Dermis blood vessel endothelial cell (primary cell): ENCODE data around the gene RAB26. TPM values are rescaled to one million over a fixed set of nuclear protein-coding genes. Genes with fewer than 3 reads are reported as not detected.
A peak's percentile ranks its signal among the peaks of the same experiment; 100 is the strongest.
"Not testable (repeated sequence)": the region's sequence is repeated elsewhere in the genome, so short reads cannot be mapped to it uniquely, and the experiment has no call there.

ENCODE experiments used
- DNase-seq: peaks from one replicate; pipeline ENCODE4 v3.0.0; 2010
- total RNA-seq: library from RNA; depleted of rRNA; stranded (reverse); fragments of >200 nt; gene quantifications from 2 replicates; pipeline ENCODE4 v1.2.3, GENCODE V29; 2014

The RAB26 gene
- 0.34 and 0.84 TPM in 2 replicates for total RNA-seq

GRCh38 chr16:2147981-2148671 lies at the start of gene RAB26:
Gene RAB26 (plus strand): TSS chr16:2148625. CDS start chr16:2148784, 159 bp downstream.
- peak; percentile 67 for DNase-seq

GRCh38 chr16:2101581-2101980 lies 46.8 kb upstream of the RAB26 start:
- DNase-seq: not testable (repeated sequence)

- no peak for DNase-seq
Observed at GRCh38 chr16:2102471-2102870, 46.0 kb upstream of the RAB26 start.

- not testable (repeated sequence) for DNase-seq
Observed at GRCh38 chr16:2104464-2104863, 44.0 kb upstream of the RAB26 start.

GRCh38 chr16:2105291-2105690 lies 43.1 kb upstream of the RAB26 start:
- not testable (repeated sequence) for DNase-seq

- not testable (repeated sequence) for DNase-seq
Observed at GRCh38 chr16:2105769-2106168, 42.7 kb upstream of the RAB26 start.

GRCh38 chr16:2106211-2106610 lies 42.2 kb upstream of the RAB26 start:
- not testable (repeated sequence) for DNase-seq

- not testable (repeated sequence) for DNase-seq
Observed at GRCh38 chr16:2107121-2107790, 41.2 kb upstream of the RAB26 start.

- DNase-seq: not testable (repeated sequence)
Observed at GRCh38 chr16:2107791-2108125, 40.7 kb upstream of the RAB26 start.

GRCh38 chr16:2108446-2109270 lies 39.8 kb upstream of the RAB26 start:
- DNase-seq: not testable (repeated sequence)

GRCh38 chr16:2109271-2109580 lies 39.2 kb upstream of the RAB26 start:
- DNase-seq: not testable (repeated sequence)

GRCh38 chr16:2109872-2110271 lies 38.6 kb upstream of the RAB26 start:
- DNase-seq: not testable (repeated sequence)

- DNase-seq: not testable (repeated sequence)
Observed at GRCh38 chr16:2110332-2111008, 38.0 kb upstream of the RAB26 start.

- not testable (repeated sequence) for DNase-seq
Observed at GRCh38 chr16:2111009-2111353, 37.4 kb upstream of the RAB26 start.

- not testable (repeated sequence) for DNase-seq
Observed at GRCh38 chr16:2111412-2112335, 36.8 kb upstream of the RAB26 start.

- not testable (repeated sequence) for DNase-seq
Observed at GRCh38 chr16:2112539-2113106, 35.8 kb upstream of the RAB26 start.

GRCh38 chr16:2114225-2114624 lies 34.2 kb upstream of the RAB26 start:
- DNase-seq: not testable (repeated sequence)

GRCh38 chr16:2114885-2115590 lies 33.4 kb upstream of the RAB26 start:
- DNase-seq: not testable (repeated sequence)

- DNase-seq: no peak
Observed at GRCh38 chr16:2115591-2115973, 32.8 kb upstream of the RAB26 start.

- not testable (repeated sequence) for DNase-seq
Observed at GRCh38 chr16:2116428-2116827, 32.0 kb upstream of the RAB26 start.

GRCh38 chr16:2117341-2117740 lies 31.1 kb upstream of the RAB26 start:
- not testable (repeated sequence) for DNase-seq
